GM12873 (cell line): Measurements from ENCODE around the gene IGBP1.

Source experiments
- TF ChIP-seq, protein P1 (sequence below): IDR thresholded peaks from 2 replicates; pipeline ENCODE4 v1.5.1; 2012; ENCODE audit warnings: low read depth, mild to moderate bottlenecking, moderate library complexity, low read length, control low read depth; ENCODE audit not compliant: insufficient read depth; ENCODE audit errors: missing control alignments

Gene IGBP1

DNA sequence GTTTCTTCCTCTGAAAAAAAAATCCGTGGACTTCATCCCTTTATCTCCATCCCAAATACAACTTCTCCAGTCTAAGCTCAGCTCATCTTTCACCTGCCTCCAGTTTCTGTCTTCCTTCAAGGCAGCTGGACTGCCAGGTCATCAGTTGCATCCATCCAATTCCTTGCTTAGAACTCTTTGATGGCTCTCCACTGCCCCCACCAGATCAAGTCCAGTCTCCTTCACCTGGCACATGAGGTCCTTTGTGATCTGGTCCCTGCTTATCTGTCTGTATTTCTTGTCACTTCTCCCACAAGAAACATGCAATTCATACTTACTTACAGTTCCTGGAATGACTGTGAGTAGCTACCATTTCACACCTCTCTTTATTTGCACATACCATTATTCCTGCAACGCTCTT is 37.2 kb upstream of the IGBP1 start:
- TF ChIP-seq, protein P1, sequence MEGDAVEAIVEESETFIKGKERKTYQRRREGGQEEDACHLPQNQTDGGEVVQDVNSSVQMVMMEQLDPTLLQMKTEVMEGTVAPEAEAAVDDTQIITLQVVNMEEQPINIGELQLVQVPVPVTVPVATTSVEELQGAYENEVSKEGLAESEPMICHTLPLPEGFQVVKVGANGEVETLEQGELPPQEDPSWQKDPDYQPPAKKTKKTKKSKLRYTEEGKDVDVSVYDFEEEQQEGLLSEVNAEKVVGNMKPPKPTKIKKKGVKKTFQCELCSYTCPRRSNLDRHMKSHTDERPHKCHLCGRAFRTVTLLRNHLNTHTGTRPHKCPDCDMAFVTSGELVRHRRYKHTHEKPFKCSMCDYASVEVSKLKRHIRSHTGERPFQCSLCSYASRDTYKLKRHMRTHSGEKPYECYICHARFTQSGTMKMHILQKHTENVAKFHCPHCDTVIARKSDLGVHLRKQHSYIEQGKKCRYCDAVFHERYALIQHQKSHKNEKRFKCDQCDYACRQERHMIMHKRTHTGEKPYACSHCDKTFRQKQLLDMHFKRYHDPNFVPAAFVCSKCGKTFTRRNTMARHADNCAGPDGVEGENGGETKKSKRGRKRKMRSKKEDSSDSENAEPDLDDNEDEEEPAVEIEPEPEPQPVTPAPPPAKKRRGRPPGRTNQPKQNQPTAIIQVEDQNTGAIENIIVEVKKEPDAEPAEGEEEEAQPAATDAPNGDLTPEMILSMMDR = peak; percentile 24

DNA sequence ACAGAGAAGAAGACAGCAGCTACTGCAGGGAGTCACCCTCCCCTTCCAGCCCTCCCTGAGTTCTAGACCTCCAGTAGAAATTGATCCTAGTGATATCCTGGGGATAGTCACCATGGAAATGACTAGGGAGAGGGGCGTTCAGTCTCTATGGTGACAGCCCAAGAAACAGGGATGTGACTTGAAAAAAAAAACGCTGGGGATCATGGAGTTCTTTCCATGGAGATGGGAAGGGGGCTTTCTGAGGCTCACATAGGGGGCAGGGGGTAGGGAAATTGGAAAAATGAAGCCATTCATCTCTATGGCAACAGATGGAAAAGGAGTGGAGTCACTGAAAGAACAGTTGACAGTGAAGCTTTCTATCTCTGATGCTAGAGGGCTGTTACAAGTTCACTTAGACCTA is 28.0 kb upstream of the IGBP1 start:
- TF ChIP-seq, protein P1 = no peak

DNA sequence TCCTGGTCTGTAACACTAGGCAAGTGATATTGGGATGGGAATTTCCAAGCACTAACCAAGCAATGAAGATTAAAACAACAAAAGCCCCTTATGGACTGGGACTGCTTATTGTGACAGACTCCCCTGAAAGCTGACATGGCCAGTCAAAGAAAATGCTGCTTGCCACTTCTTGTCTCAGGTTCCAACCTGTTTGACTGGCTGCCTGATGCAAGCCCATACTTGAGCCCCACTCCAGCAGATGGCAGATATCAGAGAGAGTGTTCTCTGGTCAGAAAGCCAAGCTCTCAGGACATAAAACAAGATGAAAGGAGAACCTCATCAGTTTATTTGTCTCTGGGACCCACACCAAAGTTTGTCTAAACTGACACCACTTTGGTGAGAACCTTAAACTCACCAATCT is 15.5 kb upstream of the IGBP1 start:
- TF ChIP-seq, protein P1 = no peak

DNA sequence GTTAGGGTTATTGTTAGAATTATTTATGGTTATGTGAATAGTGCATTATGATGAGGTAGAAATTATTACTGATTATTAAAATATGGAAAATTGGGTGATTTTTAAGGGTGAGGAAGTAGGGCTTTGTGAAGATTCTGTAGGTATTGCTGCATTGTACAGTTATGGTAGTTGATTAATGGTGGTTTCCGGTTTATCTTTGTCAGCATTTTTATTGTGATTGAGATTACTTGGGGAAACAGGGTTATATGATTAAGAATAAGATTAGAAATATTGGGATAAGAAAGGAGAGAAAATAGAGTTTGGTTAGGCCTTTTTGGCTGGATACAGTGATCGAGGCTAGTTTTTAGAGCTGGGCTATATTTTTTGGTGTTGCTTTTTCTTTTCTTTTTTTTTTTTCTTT is 8.6 kb upstream of the IGBP1 start:
- TF ChIP-seq, protein P1 = no peak

DNA sequence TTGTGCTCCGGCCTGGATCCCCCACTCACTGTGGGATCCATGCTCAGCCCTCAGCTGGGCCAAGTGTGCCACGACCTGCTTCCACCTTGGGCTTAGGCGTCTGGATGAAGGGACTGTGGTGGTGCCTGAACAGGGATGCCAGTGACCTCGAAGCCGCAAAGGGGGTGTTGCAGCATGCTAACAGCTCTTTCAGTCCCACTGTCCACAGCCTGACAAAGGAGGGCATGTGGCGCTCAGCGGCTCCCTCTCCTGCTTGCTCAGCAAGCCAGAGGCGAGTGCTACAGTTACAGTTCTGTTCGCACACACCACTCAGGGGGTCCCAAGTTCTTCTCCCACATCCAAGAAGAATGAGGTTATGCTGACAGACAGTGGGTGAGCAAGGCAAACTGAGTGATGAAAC is 5.2 kb upstream of the IGBP1 start:
- TF ChIP-seq, protein P1 = no peak

DNA sequence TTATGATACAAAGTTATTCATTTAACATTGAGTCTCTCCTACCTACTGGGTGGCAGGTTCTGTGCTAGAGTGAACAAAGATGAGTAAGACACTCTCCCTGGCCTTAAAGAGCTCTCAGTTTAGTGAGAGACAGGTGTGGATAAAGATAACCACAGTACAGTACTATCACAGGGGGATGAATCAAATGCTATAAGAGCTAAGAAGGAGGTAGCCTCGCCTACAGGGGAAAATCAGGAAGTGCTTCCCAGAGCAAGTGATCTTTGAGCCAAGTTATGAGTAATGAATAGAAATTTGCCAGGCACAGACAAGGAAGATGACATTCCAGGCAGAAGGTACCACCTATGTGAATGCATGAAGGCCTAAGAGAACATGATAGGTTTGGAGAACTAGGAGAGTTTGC is 3.4 kb upstream of the IGBP1 start:
- TF ChIP-seq, protein P1 = no peak

DNA sequence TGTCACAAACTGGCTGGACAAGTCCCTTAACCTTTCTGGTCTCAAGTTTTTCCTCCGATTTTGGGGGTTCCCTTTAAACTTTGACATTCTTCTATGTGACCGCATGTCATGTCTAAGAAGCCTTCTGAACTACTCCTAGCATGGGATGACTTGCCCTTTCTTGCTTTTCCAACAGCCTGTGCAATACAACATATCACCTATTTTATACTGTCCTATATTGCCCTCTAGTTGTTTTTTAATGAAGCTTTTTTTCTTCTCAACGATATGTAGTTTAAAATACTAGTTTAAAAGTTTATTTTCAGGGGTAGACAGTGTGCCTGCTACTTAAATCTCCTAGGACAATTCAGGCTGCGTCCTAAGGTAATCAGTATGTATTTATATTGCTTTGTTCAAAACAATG is 1.0 kb upstream of the IGBP1 start:
- TF ChIP-seq, protein P1 = no peak
